HG03575 (cell line): ENCODE measurements around the gene YARS1.

Source experiments
- ATAC-seq: cut with Tn5 transposase; IDR thresholded peaks from one replicate; pipeline ENCODE4 v1.9.1; 2021; ENCODE audit not compliant: unreplicated experiment, insufficient number of reproducible peaks, low FRiP score; ENCODE audit errors: extremely low read depth

The YARS1 gene

DNA sequence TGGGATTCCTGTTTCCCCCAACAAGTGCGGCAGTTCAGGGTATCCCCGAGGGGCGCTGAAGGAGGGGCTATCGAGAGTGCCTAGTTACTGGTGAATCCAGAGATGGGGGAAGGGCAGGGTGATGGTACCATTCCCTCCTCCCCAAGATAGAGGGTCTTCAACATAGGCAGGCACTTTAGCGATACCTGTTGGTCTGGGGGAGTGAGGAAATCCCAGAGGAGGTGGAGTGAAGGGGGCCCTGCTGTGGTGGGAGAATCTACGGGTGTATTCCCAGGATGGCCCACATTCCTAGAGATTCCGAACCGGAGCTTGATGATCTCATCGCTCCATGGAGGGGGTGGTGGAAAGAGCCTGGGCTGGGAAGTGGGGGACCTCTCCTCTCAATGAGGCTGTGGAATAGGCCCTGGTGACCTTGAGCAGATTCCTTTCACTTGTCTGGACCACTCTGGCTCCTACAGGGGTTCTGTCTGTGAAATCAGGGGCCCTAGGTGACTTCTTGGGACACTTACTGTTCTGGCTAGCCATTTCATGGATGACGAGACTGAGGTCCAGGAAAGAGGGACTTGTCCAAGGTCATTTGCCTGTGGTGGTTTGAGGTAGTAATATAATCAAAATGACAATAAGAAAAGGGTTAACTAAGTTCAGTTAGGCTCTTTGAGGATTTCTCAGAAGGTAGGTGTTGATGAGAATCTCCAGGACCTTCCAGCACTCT, 61.9 kb downstream of the YARS1 start:
- no peak for ATAC-seq

DNA sequence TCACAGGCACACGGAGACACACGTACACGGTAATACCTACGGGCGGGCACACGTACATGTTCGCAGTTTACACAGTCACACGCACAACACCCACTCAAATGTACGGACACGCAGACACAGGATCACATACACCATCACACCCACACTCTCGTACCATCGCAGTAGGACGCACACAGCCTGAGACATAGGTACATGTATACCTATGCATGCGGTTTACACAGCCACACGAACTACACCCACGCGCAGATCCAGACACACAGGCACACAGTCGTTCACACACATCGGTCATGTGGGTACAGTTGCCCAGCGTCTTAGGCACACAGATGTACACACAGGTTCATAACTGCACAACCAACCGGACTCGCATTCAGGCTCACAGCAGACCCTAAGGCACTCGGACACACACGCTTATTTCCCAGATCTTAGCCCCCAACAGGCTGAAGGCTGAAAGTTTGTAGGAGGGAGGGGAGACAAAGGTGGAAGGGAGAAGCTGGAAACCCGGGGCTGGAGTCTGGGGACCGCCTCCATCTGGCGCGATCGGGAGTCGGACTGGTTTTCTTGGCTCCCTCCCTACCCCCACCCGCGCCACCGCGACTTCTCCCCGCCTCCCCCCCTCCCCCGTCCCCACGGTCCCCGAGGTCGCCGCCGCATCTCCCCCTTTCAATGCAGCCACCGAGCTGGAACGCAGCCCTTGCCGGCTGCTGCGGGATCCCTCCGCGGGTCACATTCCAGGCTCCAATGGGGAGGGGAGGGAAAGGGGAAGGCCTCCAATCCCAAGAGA, 62.7 kb downstream of the YARS1 start:
- no peak for ATAC-seq

DNA sequence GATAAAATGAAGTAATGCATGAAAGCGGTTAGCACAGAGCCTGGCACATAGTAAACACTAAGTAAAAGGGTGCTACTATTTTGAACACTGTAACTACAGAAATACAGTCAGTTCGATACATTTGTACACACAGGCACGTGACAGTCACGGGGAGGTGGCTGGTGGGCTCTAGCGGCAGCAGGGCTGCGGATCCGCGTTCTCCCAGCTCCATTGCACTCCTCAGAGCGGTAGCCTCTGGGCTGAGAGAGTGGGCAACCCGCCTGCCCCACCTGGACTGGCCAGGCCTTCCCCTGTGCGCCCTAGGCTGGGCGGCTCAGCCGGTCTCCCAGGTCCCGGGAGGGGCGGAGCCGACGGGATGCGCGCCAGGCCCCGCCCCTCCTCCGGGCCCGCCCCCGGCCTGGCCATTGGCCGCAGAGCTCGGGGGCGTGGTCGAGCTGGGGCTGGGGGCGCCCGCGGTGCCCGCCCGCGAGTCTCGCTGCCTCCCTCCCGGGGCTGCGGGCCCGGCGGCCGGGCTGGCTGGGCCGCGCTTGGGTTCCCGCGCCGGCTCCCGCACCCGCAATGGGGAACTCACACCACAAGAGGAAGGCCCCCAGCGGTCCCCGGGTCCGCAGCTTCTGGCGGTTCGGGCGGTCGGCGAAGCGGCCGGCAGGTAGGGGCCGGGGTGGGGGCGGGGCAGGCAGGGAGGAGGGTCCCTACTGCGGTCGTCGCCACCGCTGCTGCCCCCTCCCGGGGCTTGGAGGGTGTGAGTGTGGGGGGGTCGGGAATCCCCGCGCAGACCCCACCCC, 63.4 kb downstream of the YARS1 start:
- no peak for ATAC-seq

DNA sequence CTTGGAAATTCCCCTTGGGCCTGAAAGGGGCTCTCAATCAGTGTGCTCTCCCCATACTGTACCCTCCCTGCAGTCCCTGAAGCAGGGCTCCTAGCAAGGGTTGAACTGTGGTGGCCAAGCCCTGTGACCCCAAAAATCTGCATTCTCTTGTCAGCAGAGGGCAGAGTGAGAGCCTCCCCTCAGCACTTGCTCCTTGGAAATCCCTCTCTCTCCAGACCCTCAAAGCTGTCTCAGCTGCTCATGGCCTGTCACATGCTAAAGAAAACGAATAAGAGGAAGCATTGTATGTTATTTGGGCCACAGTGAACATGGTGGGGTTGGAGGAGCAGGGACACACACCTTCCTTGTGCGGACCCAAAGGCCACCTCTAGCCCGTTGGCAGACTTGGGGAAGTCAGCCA, 67.4 kb downstream of the YARS1 start:
- no peak for ATAC-seq

DNA sequence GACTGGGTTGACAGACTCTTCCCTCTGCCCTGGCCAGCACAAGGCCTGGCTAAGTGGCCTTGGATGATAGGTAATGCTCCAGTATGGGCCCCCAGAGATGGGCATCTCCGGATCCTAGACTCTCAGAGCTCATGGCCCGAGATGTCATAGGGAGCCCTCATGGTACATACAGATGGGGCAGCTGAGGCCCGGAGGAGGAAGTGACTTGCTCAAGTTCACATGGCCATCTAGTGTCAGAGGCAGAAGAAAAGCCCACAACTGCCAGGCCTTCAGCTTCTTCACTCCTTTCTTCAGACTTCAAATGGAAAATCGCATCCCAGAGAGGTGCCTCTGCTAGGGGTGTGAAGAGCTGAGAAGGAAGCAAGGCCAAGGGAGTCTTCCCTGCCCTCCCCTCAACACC, 67.8 kb downstream of the YARS1 start:
- ATAC-seq: no peak

DNA sequence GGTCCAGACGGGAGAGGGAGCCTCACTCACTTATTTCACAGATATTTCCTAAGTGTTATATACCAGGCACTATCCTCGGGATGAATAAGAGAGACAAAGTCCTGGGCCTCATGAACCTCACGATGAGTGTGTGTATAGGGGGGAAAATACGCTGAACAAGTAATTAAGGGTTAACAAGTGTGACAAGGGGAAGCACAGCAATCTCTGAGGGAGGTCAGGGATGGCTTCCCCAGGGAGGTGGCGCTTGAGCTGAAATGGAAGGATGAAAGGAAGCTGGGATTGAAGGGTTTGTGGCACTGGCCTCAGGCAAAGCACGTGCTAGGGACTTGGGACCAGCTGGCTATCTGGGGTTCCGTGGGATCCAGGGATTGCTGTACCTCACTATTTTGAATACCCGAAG, 68.2 kb downstream of the YARS1 start:
- no peak for ATAC-seq

DNA sequence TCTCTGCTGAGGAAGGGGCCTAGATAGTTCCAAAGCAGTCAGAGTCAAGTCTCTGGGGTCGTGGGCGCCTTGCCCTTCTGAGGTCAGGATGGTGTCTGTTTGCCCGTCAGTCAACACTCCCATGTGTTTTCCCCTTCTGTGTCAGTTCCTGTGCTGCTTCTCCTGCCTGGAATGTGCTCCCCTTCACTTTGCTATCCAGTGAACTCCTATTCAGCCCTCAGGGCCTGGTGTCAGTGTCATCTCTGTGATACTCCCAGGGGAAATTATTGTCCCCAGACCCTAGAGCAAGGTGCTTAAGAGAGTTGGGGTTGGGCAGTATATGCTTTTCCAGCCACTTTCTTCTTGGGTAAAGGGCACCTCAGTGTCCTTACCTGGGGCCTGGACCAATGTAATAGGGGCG, 68.8 kb downstream of the YARS1 start:
- ATAC-seq: no peak

DNA sequence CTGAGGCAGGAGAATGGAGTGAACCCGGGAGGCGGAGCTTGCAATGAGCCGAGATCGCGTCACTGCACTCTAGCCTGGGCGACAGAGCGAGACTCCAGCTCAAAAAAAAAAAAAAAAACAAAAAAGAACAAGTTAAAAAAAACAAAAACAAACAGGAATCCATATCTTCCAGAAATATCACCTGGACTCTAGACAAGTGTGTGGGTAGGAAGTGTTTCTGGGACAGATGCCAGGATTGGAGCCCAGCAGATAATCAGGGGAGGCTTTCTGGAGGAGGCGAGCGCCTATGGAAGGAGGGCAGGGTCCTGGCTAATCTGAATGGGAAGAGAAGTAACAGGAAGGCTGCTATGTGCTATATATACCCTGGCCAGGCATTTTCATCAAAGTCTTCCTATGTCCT, 71.0 kb downstream of the YARS1 start:
- no peak for ATAC-seq

DNA sequence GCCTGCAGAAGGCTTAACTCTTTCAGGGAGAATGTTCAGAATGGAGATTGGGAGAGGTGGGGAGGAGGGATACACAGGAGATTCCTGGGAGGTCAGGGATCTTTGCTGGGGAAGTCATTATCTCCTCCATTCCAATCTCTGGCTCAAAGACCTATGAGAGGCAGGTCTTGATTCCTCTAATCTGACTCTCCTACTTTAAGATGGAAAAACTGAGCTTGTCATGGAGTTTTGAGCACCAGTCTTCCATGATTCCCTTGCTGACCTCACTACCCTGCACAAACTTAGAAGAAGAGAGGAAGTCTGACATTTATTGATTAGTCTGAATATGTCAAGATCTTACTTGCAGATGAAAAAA, 73.1 kb downstream of the YARS1 start:
- ATAC-seq: no peak

DNA sequence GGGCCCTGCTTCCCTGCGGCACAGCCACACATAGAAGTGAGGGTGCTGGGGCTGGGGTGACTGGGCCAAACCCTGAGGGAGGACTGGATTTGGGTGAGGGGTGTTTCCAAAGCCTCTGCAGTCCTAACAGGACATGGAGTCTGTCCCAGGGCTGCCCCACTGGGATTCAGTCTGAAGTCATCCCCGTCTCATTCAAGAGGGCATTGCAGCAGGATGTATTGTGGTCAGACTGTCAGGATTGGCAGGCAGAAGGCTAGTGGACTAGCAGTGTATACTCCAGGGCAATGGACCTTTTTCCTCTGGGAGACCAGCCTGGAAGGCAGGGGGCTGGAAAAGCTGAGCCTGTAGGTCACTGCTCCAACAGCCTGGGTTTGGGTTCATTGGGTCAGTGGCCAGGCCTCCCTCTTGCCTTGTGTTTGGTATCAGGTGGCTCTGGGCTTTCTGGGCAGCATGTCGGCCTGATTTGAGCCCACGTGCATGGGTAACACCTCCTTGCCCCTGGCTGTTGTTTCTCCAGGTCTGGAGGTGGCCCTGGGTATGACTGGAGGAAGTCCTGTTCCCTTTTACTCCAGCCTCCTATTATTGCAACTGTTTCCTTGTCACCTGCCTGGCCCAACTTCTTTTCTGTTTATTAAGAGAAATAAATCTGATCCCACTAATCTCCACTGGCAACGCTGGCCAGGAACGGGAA, 73.6 kb downstream of the YARS1 start:
- no peak for ATAC-seq

DNA sequence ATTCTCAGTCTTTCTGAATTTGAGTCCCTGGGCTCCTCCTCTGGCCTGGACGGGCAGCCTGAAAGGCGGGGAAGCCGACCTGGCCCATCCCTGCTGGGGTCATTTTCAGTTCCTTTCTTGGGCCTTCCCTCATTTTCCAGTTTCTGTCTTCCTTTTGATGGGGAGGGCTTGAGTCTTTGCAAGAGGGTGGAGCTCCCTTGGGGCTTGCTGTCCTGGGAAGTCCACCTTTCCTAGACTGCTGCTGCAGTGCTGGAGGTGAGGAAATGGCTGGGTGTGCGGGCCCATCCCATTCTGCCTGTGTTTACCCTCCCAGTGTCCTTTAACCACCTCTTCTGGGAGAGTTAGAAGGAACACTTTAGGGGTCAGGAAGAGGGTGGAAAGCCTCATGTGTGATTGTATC, 74.2 kb downstream of the YARS1 start:
- ATAC-seq: no peak

DNA sequence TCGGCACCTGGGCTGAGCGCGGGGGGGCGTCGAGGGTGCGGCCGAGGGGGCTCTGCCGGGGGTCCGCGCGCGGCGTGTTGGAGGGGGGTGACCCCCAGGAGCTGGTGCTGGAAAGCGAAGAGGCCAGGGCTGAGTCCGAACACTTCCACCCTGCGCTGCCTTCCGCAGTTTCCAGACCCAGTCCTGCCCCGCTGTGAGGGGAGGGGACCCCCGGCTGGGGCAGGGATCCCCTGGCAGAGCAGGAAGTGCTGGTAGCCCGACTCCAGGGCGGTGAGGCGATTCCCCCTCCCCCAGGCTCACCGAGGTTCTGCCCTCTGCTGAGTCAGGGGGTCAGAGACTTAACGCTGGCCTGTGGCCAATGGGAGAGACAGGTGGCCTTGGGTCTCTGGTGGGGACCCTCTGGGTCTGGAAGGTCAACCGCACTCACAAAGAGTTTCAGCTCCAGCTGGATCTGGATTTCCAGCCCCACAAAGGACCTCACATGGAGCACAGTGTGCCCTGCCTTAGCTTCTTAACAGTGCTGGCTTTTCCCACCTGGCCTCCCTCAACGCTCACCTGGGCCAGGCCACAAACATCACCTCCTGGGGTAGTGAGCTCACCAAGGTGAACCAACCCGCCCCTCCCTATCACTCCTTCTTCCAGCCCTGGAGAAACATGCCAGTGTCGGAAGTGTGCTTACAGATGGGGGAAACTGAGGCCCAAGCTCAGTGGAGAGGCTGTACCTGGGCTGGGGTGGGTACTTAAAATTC, 74.8 kb downstream of the YARS1 start:
- ATAC-seq: no peak

DNA sequence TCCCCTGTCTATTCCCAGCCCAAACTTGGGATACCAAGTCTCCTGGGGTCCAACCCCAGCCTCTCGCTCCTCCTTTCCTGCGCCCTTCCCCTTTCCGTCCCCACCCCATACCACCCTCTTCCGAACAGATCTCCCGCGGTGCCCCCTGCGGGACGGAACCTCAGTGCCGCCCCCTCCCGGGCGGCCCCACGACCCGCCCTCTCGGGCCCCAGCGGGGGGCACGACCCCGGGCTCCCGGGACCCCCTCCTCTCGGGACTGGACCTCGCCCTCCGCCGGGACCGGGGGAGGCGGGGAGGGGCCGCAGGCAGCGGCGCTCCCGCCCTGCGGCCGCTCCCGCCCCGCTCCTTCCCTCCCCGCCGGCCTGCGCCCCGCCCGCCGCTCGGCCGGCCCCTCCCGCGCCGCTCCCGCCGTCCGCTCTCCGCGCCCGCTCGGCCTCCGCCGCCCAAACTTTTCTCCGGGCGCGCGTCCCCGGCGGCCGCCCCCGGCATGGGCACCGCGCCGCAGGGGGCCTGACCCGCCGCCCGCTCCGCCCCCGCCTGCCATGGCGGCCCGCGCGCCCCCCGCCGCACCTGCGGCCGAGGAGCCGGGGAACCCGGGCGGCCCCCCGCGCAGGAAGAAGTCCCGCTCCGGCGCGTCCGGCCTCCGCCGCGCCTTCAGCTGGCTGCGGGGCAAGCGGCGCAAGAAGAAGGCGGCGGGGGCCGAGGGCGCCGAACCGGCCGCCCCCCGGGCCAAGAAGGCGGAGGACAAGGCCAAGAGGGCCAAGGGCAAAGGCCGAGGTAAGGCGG, 75.6 kb downstream of the YARS1 start:
- ATAC-seq: no peak

DNA sequence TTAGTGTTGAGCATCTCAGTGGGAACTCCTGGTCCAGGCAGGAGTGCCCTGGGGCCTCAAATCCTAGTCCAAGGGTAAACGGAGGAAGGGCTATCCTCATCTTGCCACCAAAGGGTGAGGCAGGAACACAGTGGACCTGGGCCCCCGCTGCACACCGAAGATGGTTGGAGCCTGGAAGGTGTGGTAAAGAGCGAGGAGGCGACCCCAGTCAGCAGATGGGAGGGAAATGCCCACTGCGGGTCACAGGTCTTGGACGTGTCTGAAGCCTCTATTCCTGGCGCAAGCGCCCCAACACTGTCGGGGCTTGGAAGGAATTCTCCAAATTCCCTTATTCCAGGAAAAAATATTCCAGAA, 76.1 kb downstream of the YARS1 start:
- no peak for ATAC-seq

DNA sequence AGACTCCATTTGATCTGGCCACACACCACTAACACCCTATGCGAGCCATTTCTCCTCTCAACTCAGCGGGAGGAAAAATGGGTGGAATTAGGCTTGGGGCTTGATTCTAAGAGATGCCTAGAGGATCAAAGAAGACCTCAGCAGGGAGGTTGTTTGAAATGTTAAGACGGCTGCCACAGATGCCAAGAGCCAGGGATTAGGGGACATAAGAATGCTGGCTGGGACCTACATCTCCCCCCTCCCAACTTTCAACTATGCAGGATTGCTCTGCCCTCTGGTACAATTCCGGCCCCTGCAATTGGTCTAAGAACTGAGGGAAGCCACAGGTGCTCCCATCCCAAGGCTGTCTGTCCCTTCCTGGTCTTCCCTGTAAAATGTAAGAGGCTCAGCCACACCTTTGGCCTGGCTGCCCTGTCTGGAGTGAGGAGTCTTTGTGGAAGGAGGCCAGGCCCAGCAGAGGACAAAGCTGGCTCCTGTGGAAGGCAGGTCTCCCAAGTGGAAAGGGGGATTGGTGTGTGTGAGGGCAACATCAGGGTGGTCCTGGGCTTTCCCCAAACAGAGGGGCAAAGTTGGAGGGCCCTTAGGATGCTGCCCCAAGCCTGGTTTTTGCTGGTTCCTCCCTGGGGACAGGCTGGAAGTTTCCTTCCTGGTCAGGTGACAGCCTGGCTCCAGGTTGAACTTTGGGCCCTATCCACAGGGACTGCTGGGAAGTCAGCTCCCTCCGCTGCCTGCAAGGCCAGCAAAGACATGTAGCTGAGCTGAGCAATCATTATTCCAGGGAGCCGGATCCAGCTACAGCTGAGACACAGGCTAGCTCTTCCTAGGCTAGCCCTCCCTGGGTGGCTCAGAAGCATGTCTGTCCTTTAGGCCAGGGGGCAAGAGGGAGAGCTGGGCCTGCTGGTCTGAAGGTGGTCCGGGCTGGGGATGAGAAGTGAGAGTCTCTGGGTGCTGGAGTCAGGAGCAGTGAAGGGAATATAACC, 80.1 kb downstream of the YARS1 start:
- ATAC-seq: no peak

DNA sequence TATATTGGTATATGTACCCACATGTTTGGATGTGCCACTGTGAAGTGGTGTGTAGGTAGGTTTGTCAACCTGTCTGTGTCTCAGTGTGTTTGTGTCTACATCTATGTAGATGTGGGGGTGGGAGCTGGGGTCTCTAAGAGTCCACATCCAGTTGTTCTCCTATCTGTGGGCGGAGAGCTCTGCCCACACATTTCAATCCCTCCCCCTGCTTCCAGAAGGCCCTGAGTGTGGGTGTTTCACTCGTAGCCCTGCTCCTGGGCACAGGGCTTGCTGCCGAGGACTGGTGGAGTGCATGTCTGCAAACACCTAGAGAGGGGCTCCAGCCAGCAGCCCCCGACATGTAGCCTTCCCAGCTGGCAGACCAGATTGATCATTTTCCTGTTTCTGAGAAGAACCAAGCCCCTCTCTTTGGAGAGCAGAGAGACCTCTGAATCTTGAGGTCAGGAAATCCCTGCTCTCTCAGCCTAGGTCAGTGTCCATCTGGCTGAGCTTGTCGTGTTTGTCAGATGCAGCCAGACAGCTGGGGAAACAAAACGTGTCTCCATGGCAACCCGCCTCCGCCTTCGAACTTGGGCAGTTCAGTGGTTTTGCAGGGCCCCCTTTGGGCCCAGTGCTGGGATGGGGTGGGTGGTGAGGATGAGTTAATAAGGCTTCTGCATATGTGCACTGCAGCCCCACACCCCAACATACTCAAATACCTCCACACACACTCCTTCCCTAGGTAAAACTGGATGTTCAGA, 83.4 kb downstream of the YARS1 start:
- ATAC-seq: no peak
